ENCODE data around the gene SAPCD2.
A peak's percentile ranks its signal among the peaks of the same experiment; 100 is the strongest.

SAPCD2 gene

DNA sequence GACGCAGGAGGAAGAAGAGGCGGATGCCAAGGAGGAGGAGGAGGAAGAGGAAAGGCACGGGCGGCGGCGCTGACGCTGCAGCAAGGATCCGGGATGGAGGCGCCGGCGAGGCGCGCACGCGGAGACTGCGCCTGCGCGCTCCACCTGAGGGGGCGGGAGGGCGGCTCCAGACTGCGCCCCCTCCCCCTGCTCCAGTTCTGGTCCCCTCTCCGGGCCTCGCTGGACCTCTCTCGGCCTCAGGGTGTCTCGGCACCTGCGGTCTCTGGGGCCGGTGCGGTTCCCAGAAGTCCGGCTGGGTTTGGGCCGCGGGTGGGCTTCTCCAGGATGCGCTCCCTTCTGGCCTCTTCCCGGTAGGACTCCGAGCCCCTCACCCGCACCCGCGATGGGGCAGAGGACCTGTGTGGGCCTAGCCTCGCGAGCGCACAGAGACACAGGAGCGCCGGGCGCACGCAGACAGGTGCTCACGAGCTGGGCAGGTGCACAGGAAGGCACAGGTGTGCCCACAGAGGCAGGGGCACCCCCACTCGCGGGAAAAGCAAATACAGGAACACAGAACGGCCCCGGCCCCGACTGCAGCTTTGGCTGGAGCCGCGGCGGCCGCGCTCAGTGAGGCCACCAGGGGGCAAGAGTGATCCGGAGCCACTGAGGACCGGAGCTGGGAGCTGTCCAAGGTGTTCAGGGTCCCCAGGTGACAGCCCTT is 24.1 kb downstream of the SAPCD2 start, which contains the start of gene NPDC1 (continued):
- TF ChIP-seq, protein P1, sequence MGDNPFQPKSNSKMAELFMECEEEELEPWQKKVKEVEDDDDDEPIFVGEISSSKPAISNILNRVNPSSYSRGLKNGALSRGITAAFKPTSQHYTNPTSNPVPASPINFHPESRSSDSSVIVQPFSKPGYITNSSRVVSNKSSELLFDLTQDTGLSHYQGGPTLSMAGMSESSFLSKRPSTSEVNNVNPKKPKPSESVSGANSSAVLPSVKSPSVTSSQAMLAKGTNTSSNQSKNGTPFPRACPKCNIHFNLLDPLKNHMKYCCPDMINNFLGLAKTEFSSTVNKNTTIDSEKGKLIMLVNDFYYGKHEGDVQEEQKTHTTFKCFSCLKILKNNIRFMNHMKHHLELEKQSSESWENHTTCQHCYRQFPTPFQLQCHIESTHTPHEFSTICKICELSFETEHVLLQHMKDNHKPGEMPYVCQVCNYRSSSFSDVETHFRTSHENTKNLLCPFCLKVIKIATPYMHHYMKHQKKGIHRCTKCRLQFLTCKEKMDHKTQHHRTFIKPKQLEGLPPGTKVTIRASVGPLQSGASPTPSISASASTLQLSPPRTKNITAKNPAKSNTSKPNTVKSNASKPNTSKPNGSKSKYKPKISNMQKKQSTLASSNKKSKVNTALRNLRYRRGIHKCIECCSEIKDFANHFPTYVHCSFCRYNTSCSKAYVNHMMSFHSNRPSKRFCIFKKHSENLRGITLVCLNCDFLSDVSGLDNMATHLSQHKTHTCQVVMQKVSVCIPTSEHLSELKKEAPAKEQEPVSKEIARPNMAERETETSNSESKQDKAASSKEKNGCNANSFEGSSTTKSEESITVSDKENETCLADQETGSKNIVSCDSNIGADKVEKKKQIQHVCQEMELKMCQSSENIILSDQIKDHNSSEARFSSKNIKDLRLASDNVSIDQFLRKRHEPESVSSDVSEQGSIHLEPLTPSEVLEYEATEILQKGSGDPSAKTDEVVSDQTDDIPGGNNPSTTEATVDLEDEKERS (tag by site-specific recombination; IDR thresholded peaks at IDR 0.05): no peak
- TF ChIP-seq, protein P2, sequence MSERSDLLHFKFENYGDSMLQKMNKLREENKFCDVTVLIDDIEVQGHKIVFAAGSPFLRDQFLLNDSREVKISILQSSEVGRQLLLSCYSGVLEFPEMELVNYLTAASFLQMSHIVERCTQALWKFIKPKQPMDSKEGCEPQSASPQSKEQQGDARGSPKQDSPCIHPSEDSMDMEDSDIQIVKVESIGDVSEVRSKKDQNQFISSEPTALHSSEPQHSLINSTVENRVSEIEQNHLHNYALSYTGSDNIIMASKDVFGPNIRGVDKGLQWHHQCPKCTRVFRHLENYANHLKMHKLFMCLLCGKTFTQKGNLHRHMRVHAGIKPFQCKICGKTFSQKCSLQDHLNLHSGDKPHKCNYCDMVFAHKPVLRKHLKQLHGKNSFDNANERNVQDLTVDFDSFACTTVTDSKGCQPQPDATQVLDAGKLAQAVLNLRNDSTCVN (tag by site-specific recombination; optimal IDR thresholded peaks at IDR 0.05): peak; percentile 86
- TF ChIP-seq ZNF621 (tag by site-specific recombination; IDR thresholded peaks at IDR 0.05) (no peak), ZNF48 (tag by site-specific recombination; IDR thresholded peaks at IDR 0.05) (no peak), ZNF239 (tag by site-specific recombination; IDR thresholded peaks at IDR 0.05) (0 out of 2 replicates have a peak, but pooled peaks have one; percentile 10), ZNF791 (tag by site-specific recombination; IDR thresholded peaks at IDR 0.05) (no peak), ZNF677 (tag by site-specific recombination; IDR thresholded peaks at IDR 0.05) (no peak), ZNF76 (tag by site-specific recombination; IDR thresholded peaks at IDR 0.05; ENCODE audit: borderline replicate concordance, low read depth) (peak; percentile 33; the same call in 1 of the 2 replicates), IKZF3 (tag by site-specific recombination; IDR thresholded peaks at IDR 0.05) (no peak), ZNF530 (tag by site-specific recombination; IDR thresholded peaks at IDR 0.05; ENCODE audit: low read depth) (no peak), KLF1 (tag by site-specific recombination; IDR thresholded peaks at IDR 0.05) (peak; percentile 67), ZFHX2 (tag by site-specific recombination; conservative IDR thresholded peaks at IDR 0.05) (peak; percentile 92), ZNF501 (tag by site-specific recombination; IDR thresholded peaks at IDR 0.05) (peak; percentile 87), ZFP41 (tag by site-specific recombination; IDR thresholded peaks at IDR 0.05; ENCODE audit: borderline replicate concordance) (no peak), ZNF341 (tag by site-specific recombination; IDR thresholded peaks at IDR 0.05; ENCODE audit: low read depth) (peak; percentile 98), ZNF843 (tag by site-specific recombination; IDR thresholded peaks at IDR 0.05) (0 out of 2 replicates have a peak, but pooled peaks have one; percentile 48), ZBTB1 (tag by site-specific recombination; IDR thresholded peaks at IDR 0.05) (peak; percentile 86; the same call in 1 of the 2 replicates), SP7 (tag by site-specific recombination; IDR thresholded peaks at IDR 0.05) (peak; percentile 74), YY1 (tag by site-specific recombination; IDR thresholded peaks at IDR 0.05) (0 out of 2 replicates have a peak, but pooled peaks have one; percentile 14), ZBTB48 (tag by site-specific recombination; IDR thresholded peaks at IDR 0.05) (peak; percentile 59; the same call in 1 of the 2 replicates), ZNF654 (tag by site-specific recombination; IDR thresholded peaks at IDR 0.05; ENCODE audit: low read depth) (peak; percentile 56), ZFP69B (tag by site-specific recombination; IDR thresholded peaks at IDR 0.05) (0 out of 2 replicates have a peak, but pooled peaks have one; percentile 33), ZNF747 (tag by site-specific recombination; IDR thresholded peaks at IDR 0.05) (no peak)
- TF ChIP-seq, protein P3, sequence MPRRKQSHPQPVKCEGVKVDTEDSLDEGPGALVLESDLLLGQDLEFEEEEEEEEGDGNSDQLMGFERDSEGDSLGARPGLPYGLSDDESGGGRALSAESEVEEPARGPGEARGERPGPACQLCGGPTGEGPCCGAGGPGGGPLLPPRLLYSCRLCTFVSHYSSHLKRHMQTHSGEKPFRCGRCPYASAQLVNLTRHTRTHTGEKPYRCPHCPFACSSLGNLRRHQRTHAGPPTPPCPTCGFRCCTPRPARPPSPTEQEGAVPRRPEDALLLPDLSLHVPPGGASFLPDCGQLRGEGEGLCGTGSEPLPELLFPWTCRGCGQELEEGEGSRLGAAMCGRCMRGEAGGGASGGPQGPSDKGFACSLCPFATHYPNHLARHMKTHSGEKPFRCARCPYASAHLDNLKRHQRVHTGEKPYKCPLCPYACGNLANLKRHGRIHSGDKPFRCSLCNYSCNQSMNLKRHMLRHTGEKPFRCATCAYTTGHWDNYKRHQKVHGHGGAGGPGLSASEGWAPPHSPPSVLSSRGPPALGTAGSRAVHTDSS (tag by site-specific recombination; IDR thresholded peaks at IDR 0.05): peak; percentile 84; the same call in 1 of the 2 replicates
- TF ChIP-seq, protein P4, sequence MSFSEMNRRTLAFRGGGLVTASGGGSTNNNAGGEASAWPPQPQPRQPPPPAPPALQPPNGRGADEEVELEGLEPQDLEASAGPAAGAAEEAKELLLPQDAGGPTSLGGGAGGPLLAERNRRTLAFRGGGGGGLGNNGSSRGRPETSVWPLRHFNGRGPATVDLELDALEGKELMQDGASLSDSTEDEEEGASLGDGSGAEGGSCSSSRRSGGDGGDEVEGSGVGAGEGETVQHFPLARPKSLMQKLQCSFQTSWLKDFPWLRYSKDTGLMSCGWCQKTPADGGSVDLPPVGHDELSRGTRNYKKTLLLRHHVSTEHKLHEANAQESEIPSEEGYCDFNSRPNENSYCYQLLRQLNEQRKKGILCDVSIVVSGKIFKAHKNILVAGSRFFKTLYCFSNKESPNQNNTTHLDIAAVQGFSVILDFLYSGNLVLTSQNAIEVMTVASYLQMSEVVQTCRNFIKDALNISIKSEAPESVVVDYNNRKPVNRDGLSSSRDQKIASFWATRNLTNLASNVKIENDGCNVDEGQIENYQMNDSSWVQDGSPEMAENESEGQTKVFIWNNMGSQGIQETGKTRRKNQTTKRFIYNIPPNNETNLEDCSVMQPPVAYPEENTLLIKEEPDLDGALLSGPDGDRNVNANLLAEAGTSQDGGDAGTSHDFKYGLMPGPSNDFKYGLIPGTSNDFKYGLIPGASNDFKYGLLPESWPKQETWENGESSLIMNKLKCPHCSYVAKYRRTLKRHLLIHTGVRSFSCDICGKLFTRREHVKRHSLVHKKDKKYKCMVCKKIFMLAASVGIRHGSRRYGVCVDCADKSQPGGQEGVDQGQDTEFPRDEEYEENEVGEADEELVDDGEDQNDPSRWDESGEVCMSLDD (tag by site-specific recombination; IDR thresholded peaks at IDR 0.05): peak; percentile 85
